HG03439 (cell line): ENCODE measurements around the gene PAPPA.

Source experiments
- ATAC-seq: cut with Tn5 transposase; IDR thresholded peaks from one replicate; pipeline ENCODE4 v1.9.1; 2021; ENCODE audit warnings: mild to moderate bottlenecking, moderate library complexity; ENCODE audit not compliant: unreplicated experiment

Gene PAPPA

DNA sequence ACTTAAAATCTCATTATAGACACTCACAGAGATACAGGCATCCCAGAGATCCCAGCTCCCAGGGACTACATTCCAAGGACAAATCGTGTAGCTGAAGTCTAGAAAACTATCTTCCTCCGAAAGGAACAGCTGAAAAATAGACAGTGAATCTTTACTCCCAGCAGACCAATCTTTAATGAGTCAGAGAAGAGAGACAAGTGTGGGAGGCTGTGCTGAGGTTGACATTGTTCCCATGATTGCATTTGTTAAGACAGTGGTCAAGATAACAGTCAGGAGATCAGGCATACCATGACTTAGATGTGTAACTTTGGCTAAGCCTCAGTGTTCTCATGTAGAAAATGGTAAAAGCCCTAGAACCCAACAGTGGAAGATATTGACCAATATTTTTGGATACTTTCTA is 120.7 kb downstream of the PAPPA start:
- no peak for ATAC-seq

DNA sequence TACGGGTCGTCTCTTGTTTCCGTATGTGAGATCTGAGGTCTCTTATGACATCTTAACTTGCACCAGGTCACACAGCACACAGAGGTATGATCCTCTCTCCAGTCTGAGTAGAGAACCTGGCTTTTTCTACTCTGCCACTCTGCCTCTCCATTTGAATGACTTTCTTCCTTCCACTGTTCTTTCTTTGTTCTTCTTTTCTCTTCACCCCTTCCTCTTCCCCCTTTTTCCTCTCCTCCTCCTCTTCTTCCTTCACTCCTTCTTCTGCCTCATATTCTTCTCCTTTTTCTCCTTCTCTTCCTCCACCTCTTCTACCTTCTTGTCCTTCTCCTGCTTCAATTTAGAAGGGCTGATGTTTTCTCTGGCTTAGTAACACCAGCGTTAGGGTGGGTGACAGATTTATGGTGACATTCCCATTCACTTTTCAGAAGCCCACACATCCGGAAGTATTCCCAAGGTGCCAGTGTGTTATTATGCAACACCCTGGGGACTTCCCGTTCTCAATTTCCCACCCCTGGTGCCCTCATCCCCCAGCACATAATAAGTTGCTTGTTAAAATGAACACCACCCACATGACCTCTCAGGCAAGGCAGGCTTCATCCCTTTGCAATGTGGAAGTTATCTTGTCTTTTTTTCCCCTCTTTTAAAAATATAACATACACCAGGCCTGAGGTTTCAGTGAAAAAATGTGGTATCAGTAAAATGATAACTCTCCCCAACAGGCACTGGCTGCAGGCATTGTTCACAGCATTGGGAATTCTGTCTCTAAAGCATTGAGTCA is 122.0 kb downstream of the PAPPA start:
- ATAC-seq: no peak

DNA sequence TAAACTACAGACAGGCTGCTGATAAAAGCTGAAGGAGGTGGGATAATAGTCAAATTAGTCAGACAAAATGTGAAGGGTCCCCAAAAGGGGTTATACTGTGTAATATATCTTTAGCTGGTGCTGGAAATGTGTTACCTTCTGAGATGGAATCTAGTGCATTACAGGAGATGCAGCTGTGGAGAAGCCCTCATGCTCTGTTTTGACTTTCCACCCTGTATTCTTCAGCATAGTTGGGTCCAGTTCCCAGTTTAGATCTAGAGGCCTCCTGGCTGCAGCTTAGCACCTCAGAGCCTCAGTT is 122.6 kb downstream of the PAPPA start:
- ATAC-seq: no peak

DNA sequence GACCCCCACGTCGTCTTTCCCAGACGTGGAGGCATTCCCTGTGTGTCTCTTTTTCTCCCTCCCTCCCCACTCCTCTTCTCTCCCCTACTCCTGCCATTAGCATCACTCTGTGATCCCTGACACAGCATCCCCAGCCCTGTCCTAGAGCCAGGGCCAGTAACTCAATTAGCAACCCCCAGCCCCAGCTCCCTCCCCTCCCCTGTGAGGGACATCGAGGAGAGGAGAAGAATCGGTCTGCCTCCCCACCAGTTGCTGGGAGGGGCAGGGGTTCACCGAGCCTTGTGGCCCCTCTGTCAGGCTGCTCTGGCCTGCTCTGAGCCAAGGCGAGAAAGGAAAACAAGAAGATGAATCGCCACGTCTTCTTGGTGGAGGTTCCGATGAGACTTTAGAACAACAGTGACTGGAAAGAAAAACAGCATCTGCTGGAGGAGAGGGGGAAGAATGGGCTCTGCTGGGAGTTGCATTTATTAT is 123.1 kb downstream of the PAPPA start:
- ATAC-seq: no peak

DNA sequence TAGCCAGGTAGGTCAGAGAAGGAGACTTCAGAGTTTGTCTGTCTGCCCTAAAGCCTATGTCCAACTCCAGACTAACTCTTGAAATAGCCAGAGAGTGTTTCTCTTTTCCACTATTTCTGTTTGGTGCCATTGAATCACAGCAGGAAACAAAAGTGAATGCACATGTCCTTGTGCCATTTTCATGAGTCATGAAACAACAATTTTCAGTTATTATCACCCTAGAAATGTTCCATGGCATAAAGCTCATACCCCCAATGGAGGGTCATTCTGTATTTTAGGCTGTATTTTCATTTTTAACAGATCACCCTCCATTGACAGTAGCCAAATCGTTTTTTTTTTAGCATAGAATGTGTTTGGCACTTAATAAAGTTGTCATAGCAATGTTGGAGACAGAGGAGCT is 124.7 kb downstream of the PAPPA start:
- ATAC-seq: no peak

DNA sequence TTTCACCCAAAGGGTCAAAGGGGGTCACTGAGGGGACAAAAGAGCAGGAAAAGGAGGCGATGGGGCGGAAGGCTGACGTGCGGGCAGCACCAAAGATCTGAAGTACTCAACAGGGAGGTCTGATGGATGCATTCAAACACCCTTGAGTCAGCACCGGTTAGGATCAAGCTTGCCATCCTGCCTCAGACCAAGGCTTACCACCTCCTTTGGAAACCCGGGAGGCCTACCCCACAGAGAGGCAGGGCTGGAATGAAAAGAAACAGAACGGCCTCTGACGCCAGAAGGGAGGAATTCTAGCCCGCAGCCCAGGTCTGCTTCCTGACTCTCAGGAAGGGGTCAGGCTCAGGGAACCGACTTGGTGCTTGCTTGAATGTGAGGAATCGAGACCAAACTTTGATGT is 125.6 kb downstream of the PAPPA start:
- no peak for ATAC-seq

DNA sequence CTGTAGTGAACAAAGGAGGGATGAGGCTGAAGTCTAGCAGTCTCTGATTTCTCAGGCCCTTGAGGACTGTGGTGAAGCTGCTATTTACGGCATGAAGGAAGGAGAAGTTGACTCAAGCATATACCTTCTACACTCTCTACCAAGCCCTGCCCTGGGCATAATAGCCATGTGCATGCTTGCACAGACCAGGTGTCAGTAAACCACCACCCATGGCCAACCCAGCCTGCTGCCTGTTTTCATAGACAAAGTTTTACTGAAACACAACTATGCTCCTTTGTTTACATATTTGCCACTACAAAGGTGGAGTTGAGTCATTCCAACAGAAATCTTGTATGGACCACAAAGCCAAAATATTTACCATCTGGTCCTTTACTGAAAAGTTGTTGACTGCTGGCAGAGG is 126.9 kb downstream of the PAPPA start:
- no peak for ATAC-seq

DNA sequence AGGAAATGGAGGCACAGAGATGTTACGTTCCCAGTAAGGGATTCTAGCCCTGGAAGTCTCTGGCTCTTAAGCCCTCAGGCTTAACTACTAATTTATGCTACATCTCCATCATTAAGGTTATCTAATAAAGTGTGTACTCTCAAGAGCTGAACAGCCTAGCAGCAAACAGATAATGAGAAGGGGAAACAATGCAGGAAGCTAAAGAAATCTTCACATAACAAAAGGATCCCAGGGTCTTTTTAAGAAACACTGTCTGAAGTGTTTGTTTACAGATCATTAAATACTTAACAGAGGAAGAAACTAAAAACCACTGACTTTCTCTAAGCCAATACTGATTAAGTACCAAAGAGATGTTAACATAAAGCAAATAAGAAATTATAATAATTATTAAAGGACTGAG is 129.0 kb downstream of the PAPPA start:
- no peak for ATAC-seq

DNA sequence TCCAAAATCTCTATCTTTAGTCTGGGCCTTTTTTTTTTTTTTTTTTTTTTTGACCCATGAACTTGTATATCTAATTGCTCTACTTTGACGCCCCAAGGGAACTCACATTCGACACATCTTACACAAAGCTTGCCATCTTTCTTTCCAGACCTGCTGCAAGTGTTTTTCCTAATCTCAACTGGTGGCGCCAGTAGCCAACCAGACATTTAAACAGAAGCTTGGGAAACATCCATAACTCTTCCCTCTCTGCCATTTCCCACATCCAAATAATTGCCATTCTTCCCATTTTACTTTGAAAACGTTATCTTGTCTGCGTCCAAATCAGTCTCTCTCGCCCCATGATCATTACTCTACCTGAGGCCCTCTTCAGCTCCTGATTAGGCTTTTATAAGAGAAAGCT is 130.9 kb downstream of the PAPPA start:
- no peak for ATAC-seq

DNA sequence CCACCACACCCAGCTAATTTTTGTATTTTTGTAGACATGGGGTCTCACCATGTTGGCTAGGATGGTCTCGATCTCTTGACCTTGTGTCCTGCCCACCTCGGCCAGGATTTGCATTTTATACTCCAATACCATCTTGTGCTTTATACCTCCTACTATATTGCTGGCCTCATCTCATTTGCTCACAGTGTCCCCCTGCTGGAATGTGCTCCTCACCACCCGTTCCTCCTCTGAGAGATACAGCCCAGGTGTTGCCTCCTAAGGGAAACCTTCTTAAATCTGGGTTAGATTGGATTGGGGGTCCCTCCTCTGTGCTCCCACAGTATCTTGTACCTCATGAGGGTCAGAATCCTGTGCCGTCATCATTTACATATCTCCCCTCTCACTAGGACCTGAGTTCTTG is 131.7 kb downstream of the PAPPA start:
- ATAC-seq: no peak

DNA sequence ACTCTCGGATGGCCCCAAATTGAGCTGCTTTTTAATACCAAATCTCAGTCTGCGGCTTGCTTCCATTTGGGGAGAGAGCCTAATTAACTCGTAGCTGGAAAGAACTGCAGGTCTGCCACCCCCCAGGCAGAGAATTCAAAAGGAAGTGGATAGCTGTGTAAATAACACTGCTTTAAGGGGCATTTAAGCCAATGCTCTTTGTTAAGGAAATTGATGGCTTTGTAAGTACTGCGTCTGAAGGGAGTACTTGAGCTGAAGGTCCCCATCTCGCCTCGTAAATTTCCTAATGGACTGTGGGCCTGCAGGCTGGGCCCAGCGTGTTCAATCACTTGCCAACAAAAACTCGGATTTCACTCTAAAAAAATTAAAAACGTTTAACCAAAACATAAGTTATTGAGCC is 132.7 kb downstream of the PAPPA start:
- ATAC-seq: no peak

DNA sequence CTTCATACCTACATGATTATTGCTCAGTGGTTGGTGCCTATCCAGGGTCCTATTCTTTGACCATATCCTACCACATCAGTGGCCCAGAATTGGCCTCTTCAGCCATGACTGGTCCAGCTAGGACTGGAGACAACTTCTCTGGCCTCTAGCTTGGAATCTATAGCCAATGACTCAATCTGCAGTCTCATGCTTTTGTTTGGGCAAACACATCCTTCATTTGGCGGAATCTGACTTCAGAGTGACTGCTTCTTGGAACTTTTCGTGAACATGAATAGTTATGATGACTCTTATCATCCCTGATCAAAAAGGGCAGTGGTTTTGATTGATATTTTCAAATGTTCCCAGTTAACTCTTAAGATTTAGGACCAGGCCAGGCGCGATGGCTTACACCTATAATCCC is 134.1 kb downstream of the PAPPA start:
- ATAC-seq: no peak

DNA sequence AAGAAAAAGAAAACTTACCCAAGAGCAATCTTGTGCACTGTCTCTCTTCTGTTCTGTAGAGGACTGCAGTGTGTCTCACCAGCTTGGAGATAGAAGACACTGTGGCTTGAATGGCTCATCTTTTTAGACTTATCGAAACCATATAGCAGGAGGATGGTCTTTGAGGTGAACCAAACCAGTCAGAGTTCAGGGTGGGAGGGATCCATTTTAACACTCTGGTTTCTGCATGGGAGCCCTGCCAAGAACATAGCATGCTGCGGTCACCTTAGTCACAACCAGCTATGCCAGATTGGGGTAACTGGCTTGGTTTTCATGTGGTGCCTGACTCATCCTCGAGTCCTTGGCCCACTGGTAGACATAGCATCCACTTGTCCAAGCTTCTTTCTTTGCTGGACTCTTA is 135.1 kb downstream of the PAPPA start:
- ATAC-seq: no peak

DNA sequence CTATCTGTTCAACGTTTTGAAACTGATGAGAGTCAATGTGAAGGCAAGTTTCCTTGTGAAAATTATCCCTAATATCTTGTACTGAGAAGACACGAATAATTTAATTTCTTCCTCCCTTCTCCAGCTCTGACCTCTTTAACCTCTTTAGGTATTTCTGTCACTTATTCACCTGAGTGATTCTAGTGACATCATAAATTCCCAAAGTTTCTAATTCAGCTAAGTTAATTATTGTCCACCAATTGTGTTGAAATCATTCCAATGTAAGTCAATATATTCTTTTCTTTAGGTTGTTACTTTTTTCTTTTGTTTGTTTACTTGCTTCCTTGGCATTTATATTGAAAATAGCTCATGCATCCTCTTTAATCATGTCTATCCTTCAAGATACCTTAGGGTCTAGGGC is 143.8 kb downstream of the PAPPA start:
- ATAC-seq: no peak

DNA sequence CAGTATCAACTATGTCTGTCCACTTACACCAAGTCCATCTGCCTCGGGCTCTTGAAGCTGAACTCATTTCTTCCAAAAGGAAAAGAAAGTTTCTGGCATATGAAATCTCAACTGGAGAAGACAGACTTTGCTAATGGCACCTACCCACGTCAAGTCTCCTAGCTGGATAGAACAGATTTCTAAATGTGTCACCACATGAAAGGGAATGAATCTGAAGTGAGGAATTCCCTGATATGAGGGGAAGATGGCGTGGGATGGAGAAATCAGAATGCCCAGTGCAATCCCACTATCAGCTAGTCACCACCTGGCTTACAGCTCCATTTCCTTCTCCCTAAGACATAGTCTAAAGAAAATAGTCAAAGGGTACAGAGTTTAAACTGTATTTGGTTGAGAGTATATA is 144.7 kb downstream of the PAPPA start:
- ATAC-seq: no peak

DNA sequence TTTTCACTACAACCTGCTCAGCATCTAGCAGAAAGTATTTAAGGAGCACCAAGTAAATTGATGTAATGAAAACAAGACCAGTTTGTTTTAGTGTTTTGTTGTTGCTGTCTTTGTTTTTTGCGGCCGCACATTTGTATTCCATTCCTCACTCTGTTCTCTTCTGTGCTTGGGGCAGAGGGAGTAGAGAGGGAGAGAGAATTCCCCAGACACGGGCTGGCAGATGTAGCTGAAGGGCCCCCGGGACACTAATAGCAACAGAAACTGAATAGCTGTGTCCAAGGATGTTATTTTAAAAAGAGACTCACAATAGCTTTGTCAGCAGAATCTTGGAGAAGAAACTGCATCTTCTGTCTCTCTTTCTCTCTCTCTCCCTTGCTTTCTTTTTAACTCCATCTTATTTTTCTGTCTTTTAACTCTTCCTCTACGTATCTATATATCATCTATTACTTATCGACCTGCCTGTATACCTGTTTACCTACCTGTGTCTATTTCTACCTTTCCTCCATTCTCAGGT is 145.3 kb downstream of the PAPPA start:
- ATAC-seq: no peak

DNA sequence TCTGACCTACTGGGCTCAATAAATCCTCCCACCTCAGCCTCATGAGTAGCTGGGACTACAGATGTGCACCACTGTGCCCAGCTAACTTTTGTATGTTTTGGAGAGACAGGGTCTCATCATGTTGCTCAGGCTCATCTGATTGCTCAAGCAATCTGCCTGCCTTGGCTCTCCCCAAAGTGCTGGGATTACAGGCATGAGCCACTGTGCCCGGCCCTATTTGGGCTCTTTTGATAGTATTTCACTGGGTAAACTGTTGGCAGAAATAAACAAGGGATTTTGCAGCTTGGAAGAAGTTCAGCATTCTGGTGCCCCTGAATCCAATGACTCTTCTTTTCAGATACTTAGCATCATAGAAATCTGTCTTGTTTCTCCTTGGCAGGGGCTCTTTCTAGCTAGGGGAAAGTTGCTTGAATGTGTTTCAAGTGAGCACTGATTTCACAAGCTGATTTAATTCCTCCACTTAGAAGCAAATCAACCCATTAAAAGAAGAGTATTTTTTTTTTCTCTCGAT is 146.8 kb downstream of the PAPPA start:
- no peak for ATAC-seq

DNA sequence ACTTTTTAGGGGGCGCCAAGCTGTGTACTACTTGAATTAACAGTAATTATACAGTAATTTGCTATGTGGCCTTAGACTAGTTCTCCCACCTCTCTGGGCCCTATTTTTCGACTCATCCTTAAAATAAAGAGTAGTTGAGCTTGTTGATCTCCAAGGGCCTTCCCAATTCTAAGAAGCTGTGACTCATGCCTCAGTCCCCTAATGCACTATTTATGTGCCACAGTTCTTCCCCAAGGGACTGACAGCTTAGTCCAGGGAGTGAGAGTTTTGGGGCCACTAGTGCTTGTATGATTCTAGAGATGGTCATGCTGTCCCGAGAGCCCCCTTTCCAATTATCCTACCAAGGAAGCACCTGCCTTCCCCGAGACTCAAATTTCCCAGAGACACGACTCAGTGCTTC is 149.7 kb downstream of the PAPPA start:
- ATAC-seq: no peak

DNA sequence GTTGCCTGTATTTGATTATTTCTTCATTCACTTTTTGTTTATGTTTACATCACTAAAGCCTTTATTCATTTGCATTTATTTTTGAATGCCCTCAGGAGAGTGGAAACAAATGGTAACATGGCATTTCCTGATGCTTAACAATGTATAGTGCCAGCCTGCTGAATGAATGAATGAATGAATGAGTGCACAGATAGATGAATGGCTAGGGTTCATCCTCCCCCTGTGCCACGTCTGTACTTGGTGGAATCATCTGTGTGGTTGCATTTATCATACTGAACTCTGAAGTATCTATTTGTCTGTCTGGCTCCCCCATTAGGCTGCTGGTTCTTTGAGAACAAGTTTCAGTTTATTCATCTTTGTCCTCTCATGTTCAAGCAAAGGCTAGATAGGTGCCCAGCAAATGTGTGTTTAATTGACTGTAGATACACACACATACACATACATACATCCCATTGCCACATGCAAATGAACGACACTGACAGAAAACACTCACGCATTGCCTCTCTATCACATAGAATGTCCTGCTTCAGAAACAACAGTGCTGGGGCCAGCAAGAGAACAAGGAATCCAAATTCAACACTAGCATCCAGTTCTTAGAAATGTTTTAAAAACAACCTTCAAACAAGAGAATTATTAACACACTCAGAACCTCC is 150.4 kb downstream of the PAPPA start:
- no peak for ATAC-seq

DNA sequence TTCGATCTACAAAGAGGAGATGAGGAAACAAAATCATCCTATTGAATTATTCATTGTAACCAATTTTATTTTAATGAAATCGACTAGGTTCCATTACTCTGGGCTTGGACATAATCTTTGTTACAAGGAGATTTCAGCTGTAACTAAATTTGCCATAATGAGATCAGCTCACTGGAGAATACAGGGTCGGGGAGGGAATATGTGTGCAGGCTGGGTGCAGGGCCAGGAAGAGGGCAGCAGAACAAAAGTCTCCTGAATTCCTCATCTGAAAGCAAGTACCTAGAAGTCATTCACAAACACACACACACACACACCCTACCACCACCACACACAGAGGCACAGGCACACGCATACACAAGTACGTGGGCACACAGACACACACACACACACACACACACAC is 151.2 kb downstream of the PAPPA start:
- ATAC-seq: no peak

DNA sequence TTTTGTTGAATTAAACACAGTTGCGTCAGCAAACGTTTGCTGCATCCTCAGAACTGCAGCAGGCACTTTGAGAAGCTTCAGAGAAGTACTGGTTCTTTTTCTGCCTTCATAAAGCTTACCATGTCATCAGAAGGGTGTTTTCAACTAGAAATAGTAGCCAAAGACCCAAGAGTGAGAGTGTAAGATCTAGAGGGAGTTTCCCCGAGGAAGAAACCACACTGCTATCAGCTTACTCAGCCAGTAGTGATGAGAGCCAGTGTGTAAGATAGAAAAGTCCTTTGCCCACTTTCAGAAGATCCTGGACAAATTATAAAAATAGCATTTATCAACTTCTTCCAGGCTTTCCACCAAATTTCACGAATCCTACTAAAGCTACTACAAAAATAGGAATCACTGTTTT is 154.5 kb downstream of the PAPPA start:
- ATAC-seq: no peak

DNA sequence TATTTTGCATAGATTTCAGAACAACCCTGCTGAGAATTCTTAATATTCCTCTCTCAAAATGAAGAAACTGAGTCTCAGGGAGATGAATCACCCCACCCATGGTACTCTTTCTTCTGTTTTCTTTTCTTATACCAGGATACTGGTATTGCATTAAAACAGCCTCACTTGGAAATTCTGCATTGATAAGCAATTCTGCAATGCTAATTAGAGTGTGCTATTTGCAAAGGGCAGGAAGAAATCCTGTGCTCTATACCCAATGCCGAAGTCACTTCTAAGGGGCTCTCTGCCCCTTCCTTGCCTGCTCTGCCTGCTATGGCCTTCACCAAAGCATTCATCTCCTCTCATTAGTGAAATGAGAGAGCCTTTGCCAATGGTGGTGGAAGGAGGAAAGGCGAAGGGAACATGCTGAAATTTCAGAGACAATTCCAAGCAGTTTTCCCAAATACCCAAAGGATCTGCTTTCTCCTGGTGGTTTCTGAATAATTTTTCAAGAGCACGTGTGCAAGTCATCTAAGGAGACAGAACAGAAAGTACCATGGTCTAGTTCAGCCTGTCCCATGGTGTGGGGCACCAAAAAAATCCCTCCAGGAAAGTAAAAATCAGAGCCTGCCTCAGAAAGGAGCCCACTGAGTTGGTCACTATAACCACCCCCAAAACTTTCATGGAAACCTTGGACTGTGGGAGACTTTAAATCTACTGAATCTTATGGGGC is 156.5 kb downstream of the PAPPA start:
- no peak for ATAC-seq
